ENCODE data around the gene MEGF8.

Gene MEGF8

GRCh38 chr19:42303101-42303464, 22.4 kb upstream of the MEGF8 start:
- ChIA-PET CTCF (interaction anchor here (1.0 to 1.1 kb wide), 3 partner anchors 8 to 268 kb away, joined by 3 read pairs; no protein-coding TSS in a partner anchor), POLR2A (no interaction called here)
- DNase-seq (ENCODE audit: extremely low spot score), result no peak
- TF ChIP-seq CTCF (IDR thresholded peaks at IDR 0.05; ENCODE audit: control extremely low read depth, extremely low read depth, low read depth, missing control alignments), result no peak

DNA sequence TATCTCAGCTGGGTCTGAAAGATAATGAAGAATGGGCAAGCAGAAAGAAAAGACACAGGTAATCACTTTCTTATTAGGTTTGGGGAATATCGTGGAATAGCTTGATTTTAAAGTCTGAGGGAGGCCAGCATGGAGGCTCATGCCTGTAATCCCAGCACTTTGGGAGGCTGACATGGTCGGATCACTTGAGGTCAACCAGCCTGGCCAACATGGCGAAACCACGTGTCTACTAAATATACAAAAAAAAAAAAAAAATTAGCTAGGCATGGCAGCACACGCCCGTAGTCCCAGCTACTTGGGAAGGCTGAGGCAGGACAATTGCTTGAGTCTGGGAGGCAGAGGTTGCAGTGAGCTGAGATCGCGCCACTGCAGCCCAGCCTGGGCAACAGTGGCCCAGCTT, 21.6 kb upstream of the MEGF8 start:
- no peak for DNase-seq (ENCODE audit: extremely low spot score)
- CTCF ChIA-PET, result interaction anchor here (0.8 to 3.3 kb wide), 4 partner anchors 7 to 137 kb away, joined by 3 to 13 read pairs (median 4); no protein-coding TSS in a partner anchor
- POLR2A ChIA-PET, result interaction anchor here (0.7 kb wide), 1 partner anchor 52 kb away, joined by 7 read pairs; no protein-coding TSS in a partner anchor
- no peak for TF ChIP-seq CTCF (IDR thresholded peaks at IDR 0.05; ENCODE audit: control extremely low read depth, extremely low read depth, low read depth, missing control alignments)

DNA sequence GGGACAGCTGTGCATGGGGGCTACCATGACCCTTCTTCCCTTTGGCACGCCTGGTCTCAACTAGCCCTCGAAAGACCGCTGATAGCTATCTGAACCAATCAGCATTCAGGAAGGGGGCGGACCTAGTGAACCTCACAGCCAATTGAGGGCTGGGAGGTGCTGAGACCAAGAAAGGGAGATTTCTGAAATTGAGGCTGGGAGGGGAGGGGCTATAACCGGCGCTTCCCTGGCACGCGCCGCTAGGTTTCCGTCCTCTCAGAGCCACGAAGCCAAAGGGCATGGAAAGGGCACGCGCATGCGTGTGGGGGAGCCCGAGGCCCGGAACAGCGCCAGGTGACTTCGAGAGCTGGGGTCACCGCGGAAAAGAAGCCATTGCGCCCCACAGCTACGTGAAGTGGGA, 18.8 kb upstream of the MEGF8 start:
- CTCF ChIA-PET, result interaction anchor here (3.3 kb wide), 1 partner anchor 10 kb away, joined by 13 read pairs; no protein-coding TSS in a partner anchor
- POLR2A ChIA-PET, result no interaction called here
- no peak for DNase-seq (ENCODE audit: extremely low spot score)
- TF ChIP-seq CTCF (IDR thresholded peaks at IDR 0.05; ENCODE audit: control extremely low read depth, extremely low read depth, low read depth, missing control alignments), result no peak

DNA sequence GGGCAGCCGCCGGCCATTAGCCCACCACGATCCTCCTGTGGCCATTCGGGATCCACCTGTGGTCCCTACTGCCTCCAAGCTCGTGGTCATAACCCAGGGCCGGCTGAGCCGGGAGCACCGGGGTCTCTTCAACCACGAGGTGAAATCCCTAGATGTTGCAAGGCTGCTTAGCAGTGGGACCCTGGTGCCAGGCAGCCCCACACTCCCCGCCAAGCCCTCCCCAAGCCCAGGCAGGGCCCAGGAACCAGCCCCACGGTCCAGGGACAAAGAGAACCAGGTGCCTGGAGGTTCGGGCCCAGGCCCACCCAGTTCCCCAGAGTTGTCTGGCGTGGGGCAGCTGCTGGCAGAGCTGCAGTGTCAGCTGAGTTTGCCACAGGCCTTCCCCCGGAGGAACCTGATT, 15.7 kb upstream of the MEGF8 start:
- POLR2A ChIA-PET, result no interaction called here
- CTCF ChIA-PET, result no interaction called here
- DNase-seq (ENCODE audit: extremely low spot score), result no peak
- TF ChIP-seq CTCF (IDR thresholded peaks at IDR 0.05; ENCODE audit: control extremely low read depth, extremely low read depth, low read depth, missing control alignments), result no peak

DNA sequence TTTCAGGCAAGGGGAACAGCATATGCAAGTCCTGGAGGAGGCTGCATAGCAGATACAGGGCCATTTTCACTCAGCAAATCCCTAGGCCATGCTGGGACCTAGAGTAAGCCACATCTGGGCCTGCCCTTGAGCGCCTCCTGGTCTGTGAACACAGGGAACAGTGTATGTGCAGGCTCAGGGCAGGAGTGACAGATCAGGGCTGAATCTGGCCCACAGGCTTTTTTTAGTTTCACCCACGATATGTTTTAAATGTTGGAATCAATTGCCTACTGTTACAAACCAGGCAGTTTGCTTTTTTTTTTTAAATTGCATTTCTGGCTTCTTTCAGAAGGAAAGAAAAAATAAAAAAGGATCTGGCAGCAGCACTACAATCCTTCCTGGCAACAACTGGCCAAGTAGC, 13.8 kb upstream of the MEGF8 start:
- no peak for TF ChIP-seq CTCF (IDR thresholded peaks at IDR 0.05; ENCODE audit: control extremely low read depth, extremely low read depth, low read depth, missing control alignments)
- ChIA-PET POLR2A (no interaction called here), CTCF (interaction anchor here (1.3 to 1.8 kb wide), 2 partner anchors 32 to 126 kb away, joined by 3 to 5 read pairs; no protein-coding TSS in a partner anchor)
- DNase-seq (ENCODE audit: extremely low spot score), result no peak

GRCh38 chr19:42312370-42312769, 13.1 kb upstream of the MEGF8 start:
- ChIA-PET POLR2A (no interaction called here), CTCF (interaction anchor here (0.9 kb wide), 1 partner anchor 10 kb away, joined by 4 read pairs; no protein-coding TSS in a partner anchor)
- TF ChIP-seq CTCF (IDR thresholded peaks at IDR 0.05; ENCODE audit: control extremely low read depth, extremely low read depth, low read depth, missing control alignments), result no peak
- no peak for DNase-seq (ENCODE audit: extremely low spot score)
